Lower leg skin (tissue), 3 donors: ENCODE measurements around the gene THSD4.

ENCODE experiments used
- CTCF ChIP-seq, 3 donors: fragments of 450-650 bp; IDR thresholded peaks; one replicate each; pipeline ENCODE4 v1.5.1; 2016; ENCODE audit warnings: antibody characterized with exemption in 3 of 3, mild to moderate bottlenecking in 3 of 3, moderate library complexity in 2 of 3
- POLR2A ChIP-seq, 2 donors: fragments of 450-650 bp; IDR thresholded peaks; one replicate each; pipeline ENCODE4 v1.6.1; 2016 to 2017; ENCODE audit warnings: antibody characterized with exemption in 2 of 2, mild to moderate bottlenecking in 1 of 2, moderate library complexity in 1 of 2

DNA sequence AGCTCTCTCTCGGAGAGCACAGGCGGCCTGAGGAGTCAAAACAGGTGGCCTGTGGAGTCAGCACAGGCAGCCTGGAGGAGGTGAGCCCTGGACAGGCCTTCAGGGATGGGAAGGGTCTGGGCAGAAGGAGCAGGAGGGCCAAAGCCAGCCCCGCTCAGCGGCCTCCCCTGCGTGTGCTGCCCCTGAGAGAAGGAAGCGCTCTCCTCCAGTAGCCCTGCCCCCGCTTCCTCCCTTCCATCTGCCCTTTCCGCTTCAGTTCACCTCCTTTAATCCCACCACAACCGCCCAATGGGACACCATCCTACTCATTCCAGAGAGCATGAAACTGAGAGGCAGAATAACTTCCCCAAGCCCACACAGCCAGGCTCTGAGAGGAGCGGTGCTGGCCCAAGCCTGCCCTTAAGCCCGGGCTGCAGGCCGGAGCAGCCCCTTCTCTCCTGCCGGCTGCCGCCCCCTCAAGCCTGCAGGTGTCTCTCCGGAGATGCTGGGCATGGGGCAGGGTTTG is 691.9 kb downstream of the THSD4 start:
- TF ChIP-seq CTCF (IDR thresholded peaks at IDR 0.05) (no peak), POLR2A (IDR thresholded peaks at IDR 0.05) (no peak)
